Measurements from ENCODE around the gene KIF7. TPM values are rescaled to one million over a fixed set of nuclear protein-coding genes. Genes with fewer than 3 reads are reported as not detected.

The KIF7 gene
- total and polyA plus RNA-seq, 2 of the 8 experiments (the other 6 are each of a cell fraction or from before 2014, with no cell fraction given), result 4.9 to 14.0 TPM

- no peak overlapping the region for H3K18ac ChIP-seq (ENCODE audit: extremely low read depth, low read length)
- POLR2A ChIA-PET (ENCODE audit: partially characterized antibody), result interaction anchor here (1.1 to 1.2 kb wide), 2 partner anchors 10 to 16 kb away, joined by 4 read pairs; no protein-coding TSS in a partner anchor
- no peak for TF ChIP-seq SRF (IDR thresholded peaks at IDR 0.05; ENCODE audit: low read depth, low read length)
- TF ChIP-seq EP300 (IDR thresholded peaks at IDR 0.05; ENCODE audit: borderline replicate concordance in 1 of 2, low read depth in 2 of 2, low read length in 2 of 2), result no peak
- no peak for TF ChIP-seq ZNF274 (IDR thresholded peaks at IDR 0.05; ENCODE audit: borderline replicate concordance, extremely low read depth, low read length)
- no peak for TF ChIP-seq SP1 (IDR thresholded peaks at IDR 0.05; ENCODE audit: low read depth, low read length)
- no peak for TF ChIP-seq CTBP2 (IDR thresholded peaks at IDR 0.05; ENCODE audit: borderline replicate concordance, insufficient read depth, insufficient read length, low read length)
- TF ChIP-seq TAF1 (IDR thresholded peaks at IDR 0.05; ENCODE audit: low read depth, low read length), result no peak
- no peak for TF ChIP-seq HDAC6 (IDR thresholded peaks at IDR 0.05; ENCODE audit: low read depth, low read length)
- TF ChIP-seq CTCF (IDR thresholded peaks at IDR 0.05; ENCODE audit: control extremely low read depth in 1 of 3, insufficient read depth in 1 of 3, low read depth in 1 of 3, low read length in 3 of 3), result no peak
- TF ChIP-seq EGR1 (IDR thresholded peaks at IDR 0.05; ENCODE audit: borderline replicate concordance, low read depth, low read length), result no peak
- no peak for TF ChIP-seq YY1 (IDR thresholded peaks at IDR 0.05; ENCODE audit: low read depth, low read length)
These were observed 8.7 kb downstream of the KIF7 start for GRCh38 chr15:89646416-89647141.

More at GRCh38 chr15:89646416-89647141, 8.7 kb downstream of the KIF7 start:
- peaks cover 0 to 27% (median 9%) of the 10 kb centered on the region in 4 experiments; a peak in 5 of 8 replicates for H3K36me3 ChIP-seq (ENCODE audit: control insufficient read depth in 2 of 4, insufficient read depth in 4 of 4, low read length in 3 of 4)
- FAIRE-seq (no peak), DNase-seq (ENCODE audit: low read depth in 1 of 2, low spot score in 2 of 2) (no peak)
- CTCF ChIA-PET (ENCODE audit: partially characterized antibody), result interaction anchor here (0.6 to 5.1 kb wide), 25 partner anchors 11 to 317 kb away, joined by 3 to 43 read pairs (median 5); no protein-coding TSS in a partner anchor
- no peaks in the 10 kb centered on the region for H3K23me2 ChIP-seq (ENCODE audit: low read depth, low read length)
- 91% methylated on average over 21 of the region's 22 CpGs; no CpG with 5 or more reads in 1 of the 2 experiments for WGBS, 2 experiments (ENCODE audit: extremely low coverage in 1 of 2, insufficient coverage in 1 of 2, insufficient read length in 1 of 2, insufficient replicate concordance in 2 of 2, low coverage in 1 of 2, low lambda C conversion rate in 2 of 2, missing lambda C conversion rate in 1 of 2)
- no peak overlapping the region for H3K4me3 ChIP-seq (ENCODE audit: extremely low read depth in 1 of 4, insufficient read depth in 2 of 4, low read depth in 3 of 4, low read length in 4 of 4)
- no peak overlapping the region for H2BK15ac ChIP-seq (ENCODE audit: low read length)
- no peak overlapping the region for H2AK5ac ChIP-seq (ENCODE audit: low read depth, low read length)
- H2BK20ac ChIP-seq (ENCODE audit: low read length), result no peak overlapping the region
- no peak overlapping the region for H2BK12ac ChIP-seq (ENCODE audit: low read depth, low read length)
- H3K4me2 ChIP-seq (ENCODE audit: insufficient read depth in 1 of 2, low read depth in 2 of 2, low read length in 2 of 2), result peak overlapping the region in 1 of 2 experiments; percentile 10; a peak in 1 of 4 replicates
- no peak overlapping the region for H4K8ac ChIP-seq (ENCODE audit: extremely low read depth, insufficient read depth, low read length)
- H2AFZ ChIP-seq (ENCODE audit: low read length), result no peak overlapping the region
- no peak overlapping the region for H4K5ac ChIP-seq (ENCODE audit: insufficient read length, low read depth, low read length)
- no peak overlapping the region for H3K56ac ChIP-seq (replicated peaks; ENCODE audit: insufficient read length, low read depth, low read length)
- H3K9me3 ChIP-seq (ENCODE audit: insufficient read depth in 2 of 2, low read depth in 1 of 2, low read length in 1 of 2), result peaks cover 0 to 4% of the 10 kb centered on the region in 2 experiments; a peak in 1 of 4 replicates
- no peak overlapping the region for H3K23ac ChIP-seq (ENCODE audit: insufficient read length)
- H3K14ac ChIP-seq (ENCODE audit: insufficient read length), result no peak overlapping the region
- H3K9ac ChIP-seq (replicated peaks in 1 of 4; ENCODE audit: extremely low read depth in 1 of 4, low read depth in 3 of 4, low read length in 3 of 4), result no peak overlapping the region
- no peaks in the 10 kb centered on the region for H3K27me3 ChIP-seq (replicated peaks in 1 of 4; ENCODE audit: control insufficient read depth in 3 of 4, extremely low read depth in 1 of 4, insufficient read depth in 3 of 4, low read length in 3 of 4)
- H2BK5ac ChIP-seq (ENCODE audit: low read depth, low read length), result no peak overlapping the region
- H3K79me1 ChIP-seq (ENCODE audit: low read depth, low read length), result no peaks in the 10 kb centered on the region
- H3K79me2 ChIP-seq (ENCODE audit: control insufficient read depth in 1 of 2, insufficient read depth in 2 of 2, low read length in 2 of 2), result no peaks in the 10 kb centered on the region
- H3K4me1 ChIP-seq (replicated peaks in 1 of 4; ENCODE audit: control insufficient read depth in 3 of 4, insufficient read depth in 4 of 4, low read length in 3 of 4), result no peaks in the 10 kb centered on the region
- no peak overlapping the region for H3K4ac ChIP-seq (replicated peaks; ENCODE audit: insufficient read length, low read depth, low read length)
- no peak overlapping the region for H4K91ac ChIP-seq (replicated peaks; ENCODE audit: insufficient read length, low read length)
- peaks cover 0 to 4% of the 10 kb centered on the region in 2 experiments for H4K20me1 ChIP-seq (replicated peaks in 1 of 2; ENCODE audit: control insufficient read depth in 1 of 2, insufficient read depth in 2 of 2, low read length in 2 of 2)
- no peak overlapping the region for H2BK120ac ChIP-seq (replicated peaks; ENCODE audit: low read depth, low read length)
- H3K27ac ChIP-seq (ENCODE audit: low read depth, low read length), result no peak overlapping the region
